Hepatocyte (in vitro differentiated cells): ENCODE data around the gene RUFY2.

ENCODE experiments used
- EZH2 ChIP-seq: fragments of 200-600 bp; sonication (generic); IDR thresholded peaks from 2 replicates; pipeline ENCODE4 v1.6.1; 2016; ENCODE audit warnings: antibody characterized with exemption, mild to moderate bottlenecking, borderline replicate concordance
- EZH2phosphoT487 ChIP-seq: fragments of 200-600 bp; sonication (generic); IDR thresholded peaks from one replicate; pipeline ENCODE4 v1.6.1; 2018; ENCODE audit warnings: antibody characterized with exemption, mild to moderate bottlenecking, low read depth, moderate library complexity; ENCODE audit not compliant: unreplicated experiment, severe bottlenecking
- TF ChIP-seq, protein P1 (sequence below): fragments of 200-600 bp; sonication (generic); IDR thresholded peaks from 2 replicates; pipeline ENCODE4 v1.5.1; 2016; ENCODE audit warnings: antibody characterized with exemption, mild to moderate bottlenecking; ENCODE audit not compliant: poor library complexity

DNA sequence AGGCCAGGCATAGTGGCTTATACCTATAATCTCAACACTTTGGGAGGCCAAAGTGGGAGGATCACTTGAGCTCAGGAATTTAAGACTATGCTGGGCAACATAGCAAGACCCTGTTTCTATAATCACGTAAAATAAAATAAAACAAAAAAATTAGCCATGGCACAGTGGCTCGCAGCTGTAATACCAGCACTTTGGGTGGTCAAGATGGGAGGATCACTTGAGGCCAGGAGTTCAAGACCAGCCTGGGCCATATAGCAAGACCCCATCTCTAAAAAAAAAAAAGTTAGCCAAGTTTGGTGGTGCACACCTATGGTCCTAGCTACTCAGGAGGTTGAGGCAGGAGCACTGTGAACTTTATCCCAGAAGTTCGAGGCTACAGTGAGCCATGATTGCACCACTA lies 33.8 kb upstream of the RUFY2 start:
- TF ChIP-seq, protein P1, sequence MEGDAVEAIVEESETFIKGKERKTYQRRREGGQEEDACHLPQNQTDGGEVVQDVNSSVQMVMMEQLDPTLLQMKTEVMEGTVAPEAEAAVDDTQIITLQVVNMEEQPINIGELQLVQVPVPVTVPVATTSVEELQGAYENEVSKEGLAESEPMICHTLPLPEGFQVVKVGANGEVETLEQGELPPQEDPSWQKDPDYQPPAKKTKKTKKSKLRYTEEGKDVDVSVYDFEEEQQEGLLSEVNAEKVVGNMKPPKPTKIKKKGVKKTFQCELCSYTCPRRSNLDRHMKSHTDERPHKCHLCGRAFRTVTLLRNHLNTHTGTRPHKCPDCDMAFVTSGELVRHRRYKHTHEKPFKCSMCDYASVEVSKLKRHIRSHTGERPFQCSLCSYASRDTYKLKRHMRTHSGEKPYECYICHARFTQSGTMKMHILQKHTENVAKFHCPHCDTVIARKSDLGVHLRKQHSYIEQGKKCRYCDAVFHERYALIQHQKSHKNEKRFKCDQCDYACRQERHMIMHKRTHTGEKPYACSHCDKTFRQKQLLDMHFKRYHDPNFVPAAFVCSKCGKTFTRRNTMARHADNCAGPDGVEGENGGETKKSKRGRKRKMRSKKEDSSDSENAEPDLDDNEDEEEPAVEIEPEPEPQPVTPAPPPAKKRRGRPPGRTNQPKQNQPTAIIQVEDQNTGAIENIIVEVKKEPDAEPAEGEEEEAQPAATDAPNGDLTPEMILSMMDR = no peak
- TF ChIP-seq EZH2 (no peak), EZH2phosphoT487 (no peak)
